ENCODE measurements around the gene ADRA2C.

ADRA2C gene

DNA sequence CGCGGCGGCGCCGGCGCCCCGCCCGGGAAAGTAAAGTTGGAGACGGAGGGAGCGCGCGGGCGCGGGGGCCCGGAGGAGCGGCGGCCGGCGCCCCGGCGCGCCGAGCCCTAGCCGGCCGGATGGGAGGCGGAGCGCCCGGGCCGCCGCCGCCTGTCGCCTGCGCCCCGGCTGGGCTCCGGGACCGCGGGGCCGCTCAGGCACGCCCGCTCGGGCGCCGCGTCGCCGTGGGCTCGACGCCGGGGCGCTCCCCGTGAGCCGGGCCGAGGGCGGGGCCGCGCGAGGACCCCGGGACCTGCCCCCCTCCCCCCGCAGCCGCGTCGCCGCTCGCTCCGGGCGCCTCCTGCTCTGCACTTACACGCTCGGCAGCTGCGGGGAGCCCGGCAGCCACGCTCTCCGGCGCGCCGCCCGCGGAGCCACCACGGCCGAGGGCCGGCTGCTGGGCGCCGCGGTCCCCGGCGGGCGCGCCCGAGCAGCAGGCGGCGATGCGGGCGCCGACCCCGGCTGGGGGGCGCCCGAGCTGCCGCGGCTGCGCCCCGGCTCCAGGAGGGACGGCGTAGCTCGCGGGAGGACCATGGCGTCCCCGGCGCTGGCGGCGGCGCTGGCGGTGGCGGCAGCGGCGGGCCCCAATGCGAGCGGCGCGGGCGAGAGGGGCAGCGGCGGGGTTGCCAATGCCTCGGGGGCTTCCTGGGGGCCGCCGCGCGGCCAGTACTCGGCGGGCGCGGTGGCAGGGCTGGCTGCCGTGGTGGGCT, at the start of gene ADRA2C:
TSS of gene ADRA2C (plus strand) at position 350 of the 749 bp plus-strand sequence. CDS start at position 572, 222 bp downstream.
- no peak for DNase-seq (ENCODE audit: low read depth in 2 of 2)

DNA sequence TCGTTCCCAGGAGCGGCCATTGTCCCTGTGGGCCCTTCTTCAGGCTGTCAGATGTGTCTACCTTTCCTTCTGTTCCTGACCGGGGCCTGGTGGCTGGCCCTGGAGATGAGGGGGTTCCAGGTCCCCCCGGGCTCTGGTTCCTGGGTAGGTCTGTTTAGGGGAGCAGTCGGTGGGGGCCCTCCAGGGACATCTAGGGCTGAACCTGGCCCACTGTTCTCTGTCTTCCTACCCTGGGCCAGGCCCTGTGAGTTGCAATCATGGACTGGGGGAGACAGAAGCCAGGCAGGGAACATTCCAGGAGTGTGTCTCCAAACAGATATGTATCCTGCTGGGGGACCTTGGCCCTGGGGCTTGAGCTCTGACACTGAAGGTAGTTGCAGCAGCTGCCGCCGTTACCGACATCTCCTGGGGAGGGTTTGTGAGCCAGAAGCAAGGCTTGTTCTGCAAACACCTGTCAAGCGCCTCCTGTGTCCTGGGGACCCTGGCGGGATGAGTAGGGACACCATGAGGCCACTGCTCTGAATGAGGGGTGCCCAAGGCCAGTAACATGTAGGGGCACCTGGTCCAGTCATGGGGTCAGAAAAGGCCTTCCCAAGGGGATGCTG, 49.5 kb upstream of the ADRA2C start:
- DNase-seq (ENCODE audit: low read depth in 2 of 2): no peak

DNA sequence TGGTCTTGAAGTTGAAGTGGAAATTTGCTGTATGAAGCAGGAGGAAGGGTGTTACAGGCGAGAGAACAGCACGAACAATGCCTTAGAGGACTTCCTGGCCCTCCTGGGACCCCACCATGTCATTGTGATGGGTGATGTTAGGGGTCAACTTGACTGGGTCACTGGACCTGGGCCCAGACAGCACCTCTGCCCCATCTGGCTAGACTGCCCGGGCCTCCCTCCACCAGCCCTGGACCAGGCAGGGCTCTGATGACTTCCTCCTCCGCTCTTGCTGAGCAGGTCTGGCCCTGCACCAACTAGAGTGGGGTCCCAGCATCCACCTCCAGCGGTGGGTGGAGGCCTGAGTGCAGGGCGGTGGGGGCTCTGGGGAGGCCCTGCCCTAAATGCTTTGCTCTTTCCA, 48.9 kb upstream of the ADRA2C start:
- no peak for DNase-seq (ENCODE audit: low read depth in 2 of 2)

DNA sequence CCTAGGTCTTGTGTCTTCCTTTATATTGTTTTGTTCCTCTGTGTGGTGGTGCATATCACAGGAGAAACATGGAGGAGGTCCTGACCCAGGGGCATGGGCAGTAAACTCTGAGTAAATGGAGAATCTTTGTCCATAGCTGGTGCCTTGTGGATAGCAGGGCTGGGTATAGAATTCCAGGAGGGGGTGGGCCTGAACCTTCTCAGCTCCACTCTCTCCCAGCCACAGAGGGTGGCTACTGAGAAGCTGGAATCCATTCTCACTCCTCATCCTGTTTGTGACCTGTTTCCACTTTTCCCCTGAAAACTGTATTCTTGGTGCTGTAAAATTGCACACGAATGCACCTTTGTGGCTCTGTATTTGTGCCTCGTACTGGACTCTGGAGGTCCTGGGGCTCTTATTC, 47.7 kb upstream of the ADRA2C start:
- no peak for DNase-seq (ENCODE audit: low read depth in 2 of 2)

DNA sequence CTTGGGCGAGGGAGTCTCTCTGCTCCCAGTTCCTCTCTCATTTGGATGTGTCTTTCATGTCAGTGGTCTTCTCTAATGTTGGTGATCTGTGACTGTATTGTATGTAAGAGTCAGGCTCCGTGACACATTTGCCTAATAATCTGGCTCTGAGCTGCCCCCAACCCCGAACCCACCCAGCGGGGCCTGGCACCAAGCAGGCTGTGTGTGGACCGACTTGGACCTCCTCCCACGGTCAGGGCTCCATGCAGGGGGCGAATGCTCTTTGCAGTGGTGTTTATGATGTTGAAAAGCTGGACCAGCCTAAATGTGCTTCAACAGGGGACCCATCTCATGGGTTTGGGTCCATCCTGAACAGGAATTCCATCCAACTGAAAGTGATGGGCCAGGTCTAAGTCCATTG, 47.0 kb upstream of the ADRA2C start:
- no peak for DNase-seq (ENCODE audit: low read depth in 2 of 2)

DNA sequence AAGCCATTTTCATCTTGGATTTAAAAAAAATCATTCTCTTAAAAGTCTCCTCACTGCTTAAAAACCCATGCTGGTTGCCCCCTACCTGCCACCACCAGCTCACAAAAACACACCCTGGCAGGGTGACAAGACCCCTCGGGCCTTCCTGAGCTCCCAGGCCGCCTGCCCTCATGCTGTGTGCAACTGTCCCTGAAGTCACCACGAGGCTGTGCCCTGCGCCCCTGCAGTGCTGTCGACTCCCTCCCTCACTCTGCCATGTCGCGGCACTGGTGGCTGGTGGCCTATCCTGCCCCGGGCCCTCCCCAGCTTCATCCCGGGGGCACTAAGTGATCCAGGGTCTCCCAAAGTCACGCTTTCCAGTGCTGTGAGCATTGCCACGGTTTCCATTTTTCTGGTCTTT, 46.3 kb upstream of the ADRA2C start:
- DNase-seq (ENCODE audit: low read depth in 2 of 2): no peak

DNA sequence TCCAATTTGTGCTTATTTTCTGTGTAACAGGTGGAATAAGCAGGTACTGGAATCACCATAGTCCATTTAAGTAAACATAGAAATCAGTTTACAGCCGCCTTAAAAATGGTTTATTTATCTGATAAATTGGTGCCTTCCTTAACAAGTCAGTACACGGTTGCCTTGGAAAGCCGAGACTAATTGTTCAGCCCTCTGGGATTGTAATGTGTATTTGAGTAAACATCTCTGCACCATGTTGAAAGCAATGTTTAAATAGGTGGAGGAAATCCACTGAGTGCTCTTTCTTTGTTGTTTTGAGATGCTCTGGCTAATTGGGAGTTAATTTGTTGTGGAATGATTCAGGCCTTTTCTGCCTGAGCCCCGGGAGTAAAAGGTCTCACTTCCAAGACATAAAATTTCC, 45.7 kb upstream of the ADRA2C start:
- DNase-seq (ENCODE audit: low read depth in 2 of 2): no peak

DNA sequence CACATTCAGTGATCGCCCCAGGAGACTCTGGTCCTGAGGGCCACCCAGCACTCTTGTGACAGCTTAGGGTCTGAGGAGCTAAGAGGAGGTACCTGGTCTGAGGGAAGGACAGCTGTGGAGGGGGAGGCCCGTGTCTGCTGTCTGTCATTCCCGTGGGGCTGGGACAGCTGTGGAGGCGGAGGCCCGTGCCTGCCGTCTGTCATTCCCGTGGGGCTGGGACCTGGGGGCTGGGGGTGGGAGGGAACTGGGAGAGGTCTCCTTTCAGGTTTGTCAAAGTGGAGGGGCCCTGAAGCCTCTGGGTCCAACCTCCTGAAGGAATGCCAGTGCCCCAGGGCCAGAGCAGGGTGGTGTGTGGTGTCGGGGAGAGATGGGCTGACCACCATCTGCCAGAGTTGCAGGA, 45.0 kb upstream of the ADRA2C start:
- no peak for DNase-seq (ENCODE audit: low read depth in 2 of 2)

DNA sequence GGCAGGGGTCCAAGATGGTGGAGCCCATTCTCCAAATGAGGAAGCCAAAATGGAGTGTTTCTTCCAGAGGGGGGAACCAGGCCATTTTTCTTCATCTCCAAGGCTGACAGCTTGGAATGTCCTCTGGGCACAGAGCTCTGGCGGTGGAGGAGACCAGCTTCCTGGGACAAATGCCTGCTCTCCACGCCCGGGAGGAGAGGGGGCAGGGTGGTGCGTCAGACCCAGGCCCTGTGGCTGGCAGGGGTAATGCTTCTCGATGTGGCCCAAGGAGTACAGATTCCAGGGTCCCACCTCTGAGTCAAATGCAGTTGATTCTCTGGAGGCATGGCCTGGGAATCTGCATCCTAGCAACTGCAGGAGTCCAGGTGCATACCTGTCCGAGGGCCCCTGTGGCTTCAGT, 44.6 kb upstream of the ADRA2C start:
- no peak for DNase-seq (ENCODE audit: low read depth in 2 of 2)

DNA sequence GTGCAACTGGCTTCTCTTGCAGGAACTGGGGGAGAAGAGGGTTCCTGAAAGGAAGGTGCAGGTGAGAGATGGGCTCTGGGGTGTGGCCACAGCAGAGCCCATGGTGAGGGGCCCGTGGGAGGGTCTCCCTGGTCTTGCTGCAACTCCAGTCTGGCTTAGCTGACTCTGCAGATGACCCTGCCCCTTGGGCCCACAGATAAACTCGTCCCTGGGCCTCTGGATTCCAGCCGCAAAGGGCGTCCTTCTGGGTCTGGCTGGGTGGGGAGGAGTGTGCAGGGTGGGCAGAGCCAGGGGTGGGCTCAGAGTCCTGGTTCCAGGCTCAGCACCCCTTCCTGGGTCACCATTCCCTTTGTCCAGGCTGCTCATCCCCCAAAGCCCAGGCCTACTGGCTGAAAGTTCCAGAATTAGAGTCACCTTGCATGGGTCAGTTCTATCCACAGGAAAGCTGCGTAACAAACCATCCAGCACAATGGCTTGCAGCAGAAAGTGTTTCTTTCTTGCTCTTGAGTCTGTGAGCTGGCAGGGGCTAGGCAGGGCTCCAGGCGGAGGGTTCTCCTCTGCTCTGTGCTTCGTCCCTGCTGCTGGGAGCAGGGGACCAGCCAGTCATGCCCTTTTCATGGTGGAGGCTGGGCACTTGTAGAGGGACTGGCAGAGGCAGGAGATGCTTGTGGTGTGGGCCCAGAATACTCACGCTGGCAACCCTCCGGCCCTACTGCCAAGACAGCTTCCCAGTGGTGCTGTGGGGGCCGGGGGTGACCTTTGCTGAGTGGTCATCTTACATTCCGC, 43.5 kb upstream of the ADRA2C start:
- no peak for DNase-seq (ENCODE audit: low read depth in 2 of 2)

DNA sequence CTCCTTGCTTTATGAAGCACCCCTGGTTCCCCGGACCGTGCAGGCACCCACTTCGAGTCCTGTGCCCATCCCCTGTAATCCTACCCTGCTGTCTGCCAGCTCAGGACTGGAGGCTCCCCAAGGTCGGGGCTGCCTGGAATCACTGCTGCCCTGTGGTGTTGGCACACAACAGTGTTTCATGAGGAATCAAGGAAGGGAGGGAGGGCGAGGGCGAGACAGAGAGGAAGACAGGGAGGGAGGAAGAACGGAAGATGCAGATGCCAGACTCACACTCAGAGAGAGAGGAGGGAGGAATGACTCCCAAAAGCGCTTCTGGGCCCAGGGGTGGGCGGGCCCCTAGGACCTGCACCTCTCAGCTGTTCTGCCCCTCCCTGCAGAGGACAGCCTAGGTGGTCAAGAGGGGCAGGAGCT, 42.9 kb upstream of the ADRA2C start:
- DNase-seq (ENCODE audit: low read depth in 2 of 2): no peak

DNA sequence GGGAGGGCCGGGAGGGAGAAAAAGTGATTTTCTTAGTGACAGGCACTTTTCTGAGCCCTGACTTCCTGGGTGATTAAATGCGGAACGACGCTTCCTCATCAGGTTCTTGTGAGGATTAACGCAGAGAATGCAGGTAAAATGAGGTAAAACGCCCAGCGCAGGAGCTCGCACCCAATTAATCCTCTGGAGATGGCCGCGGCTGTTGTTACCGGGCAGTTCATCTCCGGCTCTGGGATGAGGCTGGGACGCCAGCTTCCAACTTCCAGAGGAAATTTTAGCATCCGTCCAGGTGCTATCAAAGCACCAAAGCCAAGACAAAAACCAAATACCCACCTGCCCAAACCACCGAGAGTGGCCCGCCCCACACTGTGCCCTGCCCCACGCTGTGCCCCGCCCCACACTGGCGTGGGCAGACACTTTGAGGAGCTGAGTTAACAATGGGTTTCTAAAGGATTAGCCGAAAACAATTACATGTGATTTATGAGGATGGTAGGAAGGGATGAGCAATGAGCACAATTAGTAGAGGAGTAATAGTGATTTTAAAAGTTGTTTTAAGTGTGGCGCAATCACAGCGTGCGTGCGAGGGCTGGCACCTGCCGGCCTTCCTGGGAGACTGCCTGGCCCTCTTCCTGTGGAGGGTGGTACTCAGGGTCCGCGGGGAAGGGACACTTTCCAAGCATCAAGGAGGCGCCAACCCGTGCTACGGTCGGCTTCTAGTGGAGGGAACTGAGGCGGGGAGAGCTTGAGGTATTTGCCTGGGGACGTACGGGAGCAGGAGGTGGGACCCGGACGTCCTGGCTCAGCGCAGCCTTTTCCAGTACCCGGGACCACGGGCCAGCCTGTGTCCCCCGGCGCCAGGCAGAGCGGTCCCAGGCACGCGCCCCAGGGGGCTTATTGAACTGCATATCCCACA, 41.6 kb upstream of the ADRA2C start:
- DNase-seq (ENCODE audit: low read depth in 2 of 2): no peak

DNA sequence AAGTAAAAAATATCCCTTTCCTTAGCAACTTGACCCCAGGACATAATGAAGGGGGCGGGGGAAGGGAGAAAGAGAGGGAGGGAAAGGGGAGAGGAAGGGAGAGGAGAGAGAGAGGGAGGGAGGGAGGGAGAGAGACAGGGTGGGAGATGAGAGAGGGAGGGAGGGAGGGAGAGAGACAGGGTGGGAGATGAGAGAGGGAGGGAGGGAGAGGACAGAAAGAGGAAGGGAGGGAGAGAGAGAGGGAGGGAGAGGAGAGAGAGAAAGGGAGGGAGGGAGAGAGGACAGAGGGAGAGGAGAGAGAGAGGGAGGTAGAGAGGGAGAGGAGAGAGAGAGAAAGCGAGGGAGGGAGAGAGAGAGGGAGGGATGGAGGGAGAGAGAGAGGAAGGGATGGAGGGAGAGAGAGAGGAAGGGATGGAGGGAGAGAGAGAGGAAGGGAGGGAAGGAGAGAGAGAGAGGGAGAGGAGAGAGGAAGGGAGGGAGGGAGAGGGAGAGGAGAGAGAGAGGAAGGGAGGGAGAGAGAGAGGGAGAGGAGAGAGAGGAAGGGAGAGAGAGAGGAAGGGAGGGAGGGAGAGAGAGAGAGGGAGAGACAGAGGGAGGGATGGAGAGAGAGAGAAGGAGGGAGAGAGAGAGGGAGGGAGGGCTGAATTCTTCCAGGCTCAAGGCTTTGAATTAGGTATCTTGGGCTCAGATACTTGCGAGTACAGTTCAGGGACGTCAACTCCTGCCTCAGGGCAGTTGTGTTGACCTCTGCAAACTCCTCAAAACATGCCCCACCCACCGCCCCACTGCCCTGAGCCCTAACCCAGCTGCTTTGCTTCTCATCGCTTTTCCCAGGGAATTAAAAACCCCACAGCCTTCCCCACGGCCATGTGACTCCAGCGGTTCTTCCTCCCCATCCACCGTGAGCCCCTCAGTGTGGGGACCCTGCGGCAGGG, 40.0 kb upstream of the ADRA2C start:
- DNase-seq (ENCODE audit: low read depth in 2 of 2): no peak

DNA sequence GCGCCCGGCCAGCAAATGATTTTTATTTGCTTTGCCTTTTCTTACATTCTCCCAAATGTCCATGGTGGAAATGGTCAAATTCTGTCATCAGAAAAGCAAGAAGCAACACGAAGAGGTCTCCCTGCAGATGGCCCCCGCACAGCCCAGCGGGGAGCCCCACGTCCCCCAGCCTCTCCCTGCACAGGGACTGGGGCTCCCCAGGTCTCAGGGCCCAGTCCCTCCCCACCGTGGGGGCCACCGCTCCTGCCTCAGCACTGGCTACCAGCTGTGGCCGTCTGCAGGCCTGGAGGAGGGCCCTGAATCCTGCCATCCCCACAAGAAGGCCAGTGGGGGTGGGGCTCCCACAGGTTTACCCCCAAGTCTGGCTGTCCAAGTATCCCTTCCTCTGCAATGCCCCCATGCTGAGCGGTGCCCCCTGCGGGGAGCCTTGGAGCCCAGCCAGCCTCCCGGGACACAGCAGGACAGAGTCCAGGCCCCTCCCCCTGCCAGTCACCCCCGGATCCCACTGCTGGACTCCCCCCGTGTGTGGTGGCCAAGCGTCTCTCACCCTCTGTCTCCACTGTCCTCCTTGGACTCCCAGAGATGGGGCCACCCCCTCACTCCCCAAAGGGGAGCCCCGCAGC, 38.2 kb upstream of the ADRA2C start:
- no peak for DNase-seq (ENCODE audit: low read depth in 2 of 2)

DNA sequence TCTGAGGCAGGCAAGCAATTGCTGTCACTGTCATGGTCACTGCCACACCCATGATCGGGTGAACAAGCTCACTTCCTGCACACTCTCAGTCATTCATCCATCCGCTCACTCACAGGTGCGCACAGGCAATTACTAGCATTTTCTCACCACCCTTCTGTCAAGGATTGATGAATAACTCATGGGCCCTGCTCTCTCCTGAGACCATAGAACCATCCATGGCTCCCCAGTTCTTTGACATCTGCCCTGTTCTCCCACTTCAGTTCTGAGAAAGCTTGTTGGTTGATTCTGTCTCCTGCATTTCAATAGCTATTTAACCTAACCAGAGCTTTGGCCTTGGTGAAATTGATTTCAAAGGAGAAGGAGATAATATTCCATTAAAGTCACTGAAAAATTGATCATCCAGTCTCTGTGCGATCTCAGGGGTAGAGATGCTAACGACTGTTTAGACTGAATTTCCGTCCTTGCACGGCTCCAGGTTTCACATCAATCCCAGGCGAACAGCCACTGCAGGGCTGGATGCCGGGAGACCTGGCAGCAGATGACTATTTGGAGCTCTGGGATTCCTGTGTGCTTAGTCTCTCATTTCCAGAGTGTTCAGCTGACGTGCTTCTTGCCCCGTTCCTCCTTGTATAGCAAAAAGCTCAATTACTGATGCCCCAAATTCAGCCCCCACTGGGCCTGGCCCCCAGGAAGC, 36.9 kb upstream of the ADRA2C start:
- DNase-seq (ENCODE audit: low read depth in 2 of 2): no peak

DNA sequence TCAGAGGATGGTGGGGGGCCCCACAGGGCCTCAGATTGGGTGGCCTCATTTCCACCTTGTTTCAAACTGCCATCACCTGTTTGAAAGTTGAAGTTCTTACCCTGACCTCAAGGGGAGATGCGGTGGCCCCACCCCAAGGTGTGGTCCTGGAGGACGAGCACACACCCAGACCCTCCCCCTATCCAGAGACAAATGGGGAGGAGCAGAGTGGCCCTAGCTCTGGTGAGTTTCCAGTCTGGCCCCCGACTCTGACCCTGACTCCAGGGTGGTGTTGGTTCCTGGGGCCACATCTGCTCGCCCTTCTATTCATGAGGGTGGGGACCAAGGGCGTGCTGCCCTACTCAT, 36.3 kb upstream of the ADRA2C start:
- no peak for DNase-seq (ENCODE audit: low read depth in 2 of 2)

DNA sequence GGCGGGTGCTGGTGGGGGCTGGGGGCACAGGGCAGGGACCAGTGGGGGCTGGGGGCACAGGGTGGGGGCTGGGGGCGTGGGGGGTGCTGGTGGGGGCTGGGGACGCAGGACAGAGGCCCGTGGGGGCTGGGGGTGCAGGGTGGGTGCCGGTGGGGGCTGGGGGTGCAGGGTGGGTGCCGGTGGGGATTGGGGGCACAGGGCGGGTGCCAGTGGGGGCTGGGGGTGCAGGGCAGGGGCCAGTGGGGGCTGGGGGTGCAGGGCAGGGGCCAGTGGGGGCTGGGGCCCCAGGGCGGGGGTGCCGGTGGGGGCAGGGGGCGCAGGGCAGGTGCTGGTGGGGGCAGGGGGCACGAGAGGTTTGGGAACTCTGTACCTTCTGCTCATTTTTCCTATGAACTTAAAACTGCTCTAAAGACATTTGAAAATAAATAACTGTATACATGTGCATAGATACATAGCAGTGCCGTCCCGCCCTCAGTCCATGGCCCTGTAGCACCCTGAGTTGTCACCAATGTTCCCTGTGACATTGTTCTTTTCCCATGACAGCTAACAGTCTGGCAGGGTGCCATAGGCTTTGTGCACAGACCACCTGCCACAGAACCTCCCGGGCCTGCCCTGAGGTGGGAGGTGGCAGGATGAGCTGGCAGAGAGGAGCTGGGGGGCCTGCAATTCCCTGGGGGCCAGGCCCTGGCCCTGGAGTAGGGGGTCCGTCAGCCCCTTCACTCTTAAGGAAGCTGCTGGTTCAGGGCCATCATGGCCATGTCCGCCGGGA, 35.6 kb upstream of the ADRA2C start:
- no peak for DNase-seq (ENCODE audit: low read depth in 2 of 2)

DNA sequence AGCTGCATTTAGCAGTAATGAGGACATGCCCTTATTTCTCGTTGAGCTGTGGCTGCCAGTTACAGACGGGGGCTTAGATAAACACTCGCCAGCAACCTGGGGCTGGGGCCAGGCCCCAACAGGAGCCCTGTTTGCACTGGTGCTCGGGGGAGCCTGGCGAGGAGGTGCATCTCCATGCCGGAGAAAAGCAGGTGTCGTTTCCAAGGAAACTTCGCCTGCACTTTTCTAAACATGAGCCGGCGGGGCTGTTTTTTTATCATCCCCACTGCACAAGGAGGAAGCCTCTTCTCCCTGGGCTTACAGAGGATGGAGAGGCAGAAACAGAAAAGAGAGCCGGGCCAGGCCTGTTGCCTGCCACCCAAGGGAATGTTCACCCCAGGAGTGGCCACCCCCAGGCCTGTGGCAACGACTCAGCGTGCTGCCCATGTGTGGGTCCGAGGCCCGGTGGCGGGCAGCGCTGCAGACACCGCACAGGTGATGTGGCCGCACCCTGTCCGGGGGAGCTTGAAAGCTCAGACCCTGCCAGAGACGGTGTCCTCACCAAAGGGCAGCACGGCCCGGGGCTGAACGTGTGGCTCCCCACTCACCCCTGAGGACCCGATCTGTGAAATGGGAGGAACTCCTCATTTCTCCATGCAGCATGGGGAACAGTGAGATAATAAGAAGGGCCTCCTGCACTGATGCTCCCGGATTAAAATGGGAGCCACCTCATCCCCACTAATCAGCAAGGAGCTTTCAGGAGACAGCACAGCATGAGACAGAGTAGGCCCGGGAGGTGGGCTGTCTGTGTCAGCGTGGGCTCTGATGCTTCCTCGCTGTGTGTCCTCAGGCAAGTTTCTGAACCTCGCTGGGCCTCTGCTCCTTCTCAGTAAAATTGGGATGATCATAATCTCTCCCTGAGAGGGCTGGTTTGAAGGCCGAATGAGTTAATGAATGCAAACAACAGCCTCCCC, 33.8 kb upstream of the ADRA2C start:
- no peak for DNase-seq (ENCODE audit: low read depth in 2 of 2)

Measured in stimulated activated CD4-positive, alpha-beta T cell treated with anti-CD3 and anti-CD28 coated beads, Interleukin-1b, Interleukin-23, amount 100 ng/mL, for 4 hours (primary cell).